H9 (cell line): ENCODE measurements around the gene DUSP28. TPM values are rescaled to one million over a fixed set of nuclear protein-coding genes. Genes with fewer than 3 reads are reported as not detected.

Experiments used
- DNase-seq: peaks from one replicate; pipeline ENCODE4 v3.0.0-alpha.2; 2017
- H2AFZ ChIP-seq: one replicate; pipeline ENCODE4 v1.6.1; 2013; ENCODE audit warnings: mild to moderate bottlenecking, low read length, control low read depth, moderate library complexity
- H2AK5ac ChIP-seq: 2 replicates; pipeline ENCODE4 v1.6.1; 2013; ENCODE audit warnings: low read length, control low read depth, mixed read lengths; ENCODE audit not compliant: insufficient read length
- H2BK120ac ChIP-seq: one replicate; pipeline ENCODE4 v1.6.1; 2013; ENCODE audit warnings: low read depth, mild to moderate bottlenecking, low read length, control low read depth, inconsistent platforms; ENCODE audit not compliant: poor library complexity, severe bottlenecking
- H2BK12ac ChIP-seq: 2 replicates; pipeline ENCODE4 v1.6.1; 2013; ENCODE audit warnings: low read length, control low read depth, mixed read lengths, low read depth; ENCODE audit not compliant: insufficient read length
- H2BK15ac ChIP-seq: 2 replicates; pipeline ENCODE4 v1.6.1; 2013; ENCODE audit warnings: low read depth, low read length, control low read depth
- H2BK20ac ChIP-seq: one replicate; pipeline ENCODE4 v1.6.1; 2013; ENCODE audit warnings: low read depth, mild to moderate bottlenecking, low read length, control low read depth, inconsistent platforms; ENCODE audit not compliant: poor library complexity, severe bottlenecking
- H2BK5ac ChIP-seq: 2 replicates; pipeline ENCODE4 v1.6.1; 2013; ENCODE audit warnings: low read length, control low read depth, mixed read lengths; ENCODE audit not compliant: insufficient read length
- H3K14ac ChIP-seq: 2 replicates; pipeline ENCODE4 v1.6.1; 2013; ENCODE audit warnings: low read length, control low read depth; ENCODE audit not compliant: insufficient read depth
- H3K18ac ChIP-seq: 2 replicates; pipeline ENCODE4 v1.6.1; 2013; ENCODE audit warnings: low read depth, mild to moderate bottlenecking, mixed read lengths, low read length, control low read depth; ENCODE audit not compliant: insufficient read length
- H3K23ac ChIP-seq: 2 replicates; pipeline ENCODE4 v1.6.1; 2013; ENCODE audit warnings: low read length, control low read depth, mixed read lengths, low read depth; ENCODE audit not compliant: insufficient read length
- H3K23me2 ChIP-seq: 2 replicates; pipeline ENCODE4 v1.6.1; 2013; ENCODE audit warnings: low read depth, mild to moderate bottlenecking, mixed read lengths, low read length, control low read depth; ENCODE audit not compliant: insufficient read length, poor library complexity, severe bottlenecking
- H3K27ac ChIP-seq: 2 replicates; pipeline ENCODE4 v1.5.1; 2013; ENCODE audit warnings: low read length, control low read depth, mixed read lengths, low read depth; ENCODE audit not compliant: insufficient read length
- H3K27me3 ChIP-seq: 2 replicates; pipeline ENCODE4 v1.6.1; 2013; ENCODE audit warnings: low read length, control low read depth, inconsistent platforms; ENCODE audit not compliant: insufficient read depth
- H3K4ac ChIP-seq: 2 replicates; pipeline ENCODE4 v1.6.1; 2013; ENCODE audit warnings: low read depth, mild to moderate bottlenecking, control low read depth, inconsistent platforms, low read length, moderate library complexity
- H3K4me1 ChIP-seq: 2 replicates; pipeline ENCODE4 v1.6.1; 2013; ENCODE audit warnings: low read length, control low read depth, inconsistent platforms; ENCODE audit not compliant: insufficient read depth
- H3K4me2 ChIP-seq: 2 replicates; pipeline ENCODE4 v1.6.1; 2013; ENCODE audit warnings: low read length, control low read depth, mixed read lengths; ENCODE audit not compliant: insufficient read length, insufficient read depth
- H3K56ac ChIP-seq: 2 replicates; pipeline ENCODE4 v1.6.1; 2013; ENCODE audit warnings: low read depth, mild to moderate bottlenecking, mixed read lengths, low read length, control low read depth; ENCODE audit not compliant: insufficient read length
- H3K79me1 ChIP-seq: 2 replicates; pipeline ENCODE4 v1.6.1; 2013; ENCODE audit warnings: low read depth, mild to moderate bottlenecking, moderate library complexity, low read length, control low read depth, inconsistent platforms; ENCODE audit not compliant: insufficient read depth, poor library complexity, severe bottlenecking
- H3K79me2 ChIP-seq: 2 replicates; pipeline ENCODE4 v1.6.1; 2013; ENCODE audit warnings: low read length, control low read depth, inconsistent platforms; ENCODE audit not compliant: insufficient read depth
- H3K9ac ChIP-seq: 2 replicates; pipeline ENCODE4 v1.6.1; 2013; ENCODE audit warnings: low read length, control low read depth, mixed read lengths; ENCODE audit not compliant: insufficient read length; ENCODE audit errors: extremely low read depth
- H3K9me3 ChIP-seq: one replicate; pipeline ENCODE4 v1.6.1; 2013; ENCODE audit warnings: low read depth, low read length, inconsistent platforms; ENCODE audit not compliant: control insufficient read depth
- H3T11ph ChIP-seq: one replicate; pipeline ENCODE4 v1.6.1; 2013; ENCODE audit warnings: mild to moderate bottlenecking, low read length, control low read depth, inconsistent platforms
- H4K20me1 ChIP-seq: one replicate; pipeline ENCODE4 v1.6.1; 2013; ENCODE audit not compliant: control insufficient read depth, insufficient read length, insufficient read depth
- H4K5ac ChIP-seq: 2 replicates; pipeline ENCODE4 v1.6.1; 2013; ENCODE audit warnings: low read depth, mild to moderate bottlenecking, mixed read lengths, low read length, control low read depth; ENCODE audit not compliant: insufficient read length
- H4K8ac ChIP-seq: replicated peaks from 2 replicates; pipeline ENCODE4 v1.6.1; 2013; ENCODE audit warnings: low read length, control low read depth, mixed read lengths, low read depth; ENCODE audit not compliant: insufficient read length
- H4K91ac ChIP-seq: 2 replicates; pipeline ENCODE4 v1.6.1; 2013; ENCODE audit warnings: low read depth, mild to moderate bottlenecking, moderate library complexity, mixed read lengths, low read length, control low read depth; ENCODE audit not compliant: insufficient read length
- H3K27ac Mint-ChIP-seq, 3 experiments: 2 replicates in 2 of 3; 3 replicates in 1 of 3; pipeline ENCODE4 v1.8.0; 2020 to 2021; ENCODE audit warnings: mixed read lengths in 3 of 3, mild to moderate bottlenecking in 1 of 3, moderate library complexity in 1 of 3
- H3K27me3 Mint-ChIP-seq: 2 replicates; pipeline ENCODE4 v1.8.0; 2021; ENCODE audit warnings: low read depth, mild to moderate bottlenecking, moderate library complexity, mixed read lengths
- H3K36me3 Mint-ChIP-seq, 3 experiments: 2 replicates in 2 of 3; 3 replicates in 1 of 3; pipeline ENCODE4 v1.8.0; 2020 to 2021; ENCODE audit warnings: low read depth in 3 of 3, mixed read lengths in 3 of 3; ENCODE audit not compliant: insufficient read depth in 1 of 3
- H3K4me1 Mint-ChIP-seq, 2 experiments: 2 replicates each; pipeline ENCODE4 v1.8.0; 2020; ENCODE audit warnings: mixed read lengths in 2 of 2
- H3K4me3 Mint-ChIP-seq, 2 experiments: 2 replicates in 1 of 2; 3 replicates in 1 of 2; pipeline ENCODE4 v1.8.0; 2020 to 2021; ENCODE audit warnings: mild to moderate bottlenecking in 2 of 2, mixed read lengths in 2 of 2, moderate library complexity in 1 of 2
- H3K9me3 Mint-ChIP-seq, 2 experiments: 2 replicates in 1 of 2; 3 replicates in 1 of 2; pipeline ENCODE4 v1.8.0; 2020; ENCODE audit warnings: mild to moderate bottlenecking in 2 of 2, mixed read lengths in 2 of 2, moderate library complexity in 1 of 2
- CTCF ChIP-seq: fragments of 200-600 bp; sonication (generic); conservative IDR thresholded peaks from 3 replicates; pipeline ENCODE4 v1.8.0; 2021; ENCODE audit warnings: antibody characterized with exemption, mild to moderate bottlenecking
- WGBS: extraction: QIAGEN DNeasy Blood & Tissue Kit; methylation state at CpG from one replicate; pipeline ENCODE4 v1.1.7; 2013; ENCODE audit warnings: missing lambda C conversion rate, low lambda C conversion rate, mixed read lengths; ENCODE audit not compliant: insufficient read length; ENCODE audit errors: extremely low coverage; 5-methylcytosine and 5-hydroxymethylcytosine counted together
- total RNA-seq: library from RNA; stranded (reverse); gene quantifications from 2 replicates; pipeline ENCODE4 v1.2.1, GENCODE V29; 2021

DUSP28 gene
- total RNA-seq, 1 experiment from 2014 or later = 1.6 TPM

- WGBS = no CpG with 5 or more reads among the region's 21 CpGs
- Histone ChIP-seq H4K91ac (no peak overlapping the region), H2BK5ac (no peak overlapping the region), H2BK120ac (no peak overlapping the region), H3K23ac (no peak overlapping the region), H3K56ac (no peak overlapping the region), H3K18ac (no peak overlapping the region), H3K23me2 (no peaks in the 10 kb centered on the region), H2AK5ac (no peak overlapping the region), H2AFZ (no peak overlapping the region), H3K79me1 (no peaks in the 10 kb centered on the region), H3K4ac (no peak overlapping the region), H3K4me2 (no peak overlapping the region), H3K79me2 (no peaks in the 10 kb centered on the region; the same call in 1 of the 2 replicates), H2BK15ac (no peak overlapping the region), H3K4me1 (no peaks in the 10 kb centered on the region), H4K8ac (no peak overlapping the region), H3K14ac (no peak overlapping the region), H4K20me1 (no peaks in the 10 kb centered on the region), H3K9ac (no peak overlapping the region), H3K27ac (no peak overlapping the region), H3T11ph (no peak overlapping the region), H2BK12ac (no peak overlapping the region), H3K27me3 (peaks cover 2% of the 10 kb centered on the region; the same call in 1 of the 2 replicates), H2BK20ac (no peak overlapping the region), H3K9me3 (no peaks in the 10 kb centered on the region), H4K5ac (no peak overlapping the region)
- Mint-ChIP-seq H3K27me3 (peaks cover 4% of the 10 kb centered on the region), H3K36me3 (no peaks in the 10 kb centered on the region), H3K9me3 (no peaks in the 10 kb centered on the region), H3K4me3 (no peak overlapping the region), H3K4me1 (peaks cover under 1% of the 10 kb centered on the region in 2 experiments; a peak in 2 of 4 replicates), H3K27ac (no peak overlapping the region)
- TF ChIP-seq CTCF = no peak
- DNase-seq = no peak
These were observed 14.4 kb downstream of the DUSP28 start for GRCh38 chr2:240574386-240575100.
